MM.1S (cell line): ENCODE results near the gene CUL7.

Experiments
- DNase-seq: peaks from one replicate; pipeline ENCODE4 v3.0.0-alpha.2; 2015
- H2AFZ ChIP-seq: fragments of 300-600 bp; sonication (generic); 2 replicates; pipeline ENCODE4 v1.6.0; 2016; ENCODE audit warnings: antibody characterized with exemption, low read length
- H3F3A ChIP-seq: fragments of 300-600 bp; sonication (generic); 2 replicates; pipeline ENCODE4 v1.6.1; 2016; ENCODE audit warnings: mild to moderate bottlenecking, antibody characterized with exemption, low read length, moderate library complexity, mixed read lengths; ENCODE audit not compliant: insufficient read depth
- H3K27ac ChIP-seq: fragments of 300-600 bp; sonication (generic); 2 replicates; pipeline ENCODE4 v1.5.1; 2016; ENCODE audit warnings: mild to moderate bottlenecking, low read length
- H3K27me3 ChIP-seq: fragments of 300-600 bp; sonication (generic); replicated peaks from 2 replicates; pipeline ENCODE4 v1.6.0; 2016; ENCODE audit warnings: low read length; ENCODE audit not compliant: insufficient read depth
- H3K36me3 ChIP-seq: fragments of 300-600 bp; sonication (generic); replicated peaks from 2 replicates; pipeline ENCODE4 v1.6.1; 2016; ENCODE audit warnings: mild to moderate bottlenecking, low read length, mixed read lengths; ENCODE audit not compliant: insufficient read depth
- H3K4me1 ChIP-seq: fragments of 300-600 bp; sonication (generic); 2 replicates; pipeline ENCODE4 v1.6.1; 2016; ENCODE audit warnings: low read length, mixed read lengths
- H3K4me2 ChIP-seq: fragments of 300-600 bp; sonication (generic); 2 replicates; pipeline ENCODE4 v1.6.0; 2016; ENCODE audit warnings: low read depth, low read length
- H3K4me3 ChIP-seq: fragments of 300-600 bp; sonication (generic); 2 replicates; pipeline ENCODE4 v1.5.1; 2016; ENCODE audit warnings: low read length, mixed read lengths
- H3K79me2 ChIP-seq: fragments of 300-600 bp; sonication (generic); 2 replicates; pipeline ENCODE4 v1.6.1; 2016; ENCODE audit warnings: mixed run types, low read length, mixed read lengths
- H3K9ac ChIP-seq: fragments of 300-600 bp; sonication (generic); 2 replicates; pipeline ENCODE4 v1.6.1; 2016; ENCODE audit warnings: low read length, mixed read lengths
- H3K9me2 ChIP-seq: fragments of 300-600 bp; sonication (generic); replicated peaks from 2 replicates; pipeline ENCODE4 v1.6.1; 2016; ENCODE audit warnings: mild to moderate bottlenecking, low read length, mixed read lengths; ENCODE audit not compliant: insufficient read depth
- H3K9me3 ChIP-seq: fragments of 300-600 bp; sonication (generic); replicated peaks from 2 replicates; pipeline ENCODE4 v1.6.1; 2016; ENCODE audit warnings: mild to moderate bottlenecking, low read length, mixed read lengths; ENCODE audit not compliant: insufficient read depth
- H4K20me1 ChIP-seq: fragments of 300-600 bp; sonication (generic); 2 replicates; pipeline ENCODE4 v1.6.1; 2016; ENCODE audit warnings: mild to moderate bottlenecking, low read length, moderate library complexity, mixed read lengths; ENCODE audit not compliant: insufficient read depth
- EZH2 ChIP-seq: fragments of 300-600 bp; sonication (generic); optimal IDR thresholded peaks from 2 replicates; pipeline ENCODE3; 2017; ENCODE audit warnings: low read depth, mild to moderate bottlenecking, antibody characterized with exemption, low read length, mixed read lengths
- EZH2phosphoT487 ChIP-seq: fragments of 300-600 bp; sonication (generic); IDR thresholded peaks from 2 replicates; pipeline ENCODE4 v1.6.1; 2018; ENCODE audit warnings: antibody characterized with exemption, low read length
- TF ChIP-seq, protein P1 (sequence below): fragments of 300-600 bp; sonication (generic); IDR thresholded peaks from 2 replicates; pipeline ENCODE4 v1.5.1; 2016; ENCODE audit warnings: antibody characterized with exemption, low read length, mixed read lengths

Gene CUL7

DNA sequence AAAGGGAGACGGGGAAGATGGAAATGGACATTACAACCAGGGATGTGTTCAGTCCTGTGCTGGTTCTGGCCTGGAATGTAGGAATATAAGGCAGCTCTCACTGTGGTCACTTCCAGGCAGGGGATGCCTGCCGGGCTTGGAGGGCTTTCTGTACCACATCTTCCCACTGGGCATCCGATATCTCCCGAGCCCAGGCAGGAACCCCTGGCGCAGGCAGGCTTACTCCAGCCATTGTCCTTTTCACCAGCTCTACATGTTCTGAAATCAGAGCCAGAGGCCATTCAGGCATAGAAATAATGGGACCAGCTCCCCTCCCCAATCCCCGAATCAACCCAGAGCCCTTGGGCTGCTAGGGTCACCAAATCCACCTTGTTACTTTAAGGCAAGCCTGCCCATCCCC lies 41.3 kb downstream of the CUL7 start:
- H3K79me2 ChIP-seq, result peaks cover 54% of the 10 kb centered on the region
- H3K27ac ChIP-seq, result no peak overlapping the region

DNA sequence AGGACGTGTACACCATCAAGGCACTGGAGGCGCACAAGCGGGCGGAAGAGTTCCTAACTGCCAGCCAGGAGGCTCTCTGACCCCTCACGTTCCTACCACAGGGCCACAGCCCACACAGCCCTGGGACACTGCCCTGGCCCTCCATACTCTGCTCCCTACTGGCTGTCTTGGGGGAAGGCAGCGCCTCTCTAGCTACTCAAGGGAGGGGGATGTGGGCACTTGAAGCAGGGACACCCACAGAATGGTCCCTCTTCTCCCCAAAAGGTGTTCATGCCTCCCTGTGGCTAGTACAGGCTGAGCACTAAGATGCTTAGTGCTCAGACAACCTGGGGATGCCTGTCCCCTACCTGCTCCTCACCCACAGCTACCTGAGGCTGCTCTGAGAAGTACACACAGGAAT lies 42.4 kb downstream of the CUL7 start:
- H3F3A ChIP-seq, result no peaks in the 10 kb centered on the region
- no peak overlapping the region for H3K9ac ChIP-seq
- H3K9me3 ChIP-seq, result no peaks in the 10 kb centered on the region
- no peaks in the 10 kb centered on the region for H4K20me1 ChIP-seq
- H3K4me1 ChIP-seq, result peaks cover 9% of the 10 kb centered on the region; the same call in 1 of the 2 replicates
- H3K4me3 ChIP-seq, result no peak overlapping the region
- no peaks in the 10 kb centered on the region for H3K27me3 ChIP-seq
- no peak overlapping the region for H3K4me2 ChIP-seq
- H3K36me3 ChIP-seq, result no peaks in the 10 kb centered on the region
- no peaks in the 10 kb centered on the region for H3K9me2 ChIP-seq
- DNase-seq, result no peak
- no peak overlapping the region for H3K27ac ChIP-seq
- H2AFZ ChIP-seq, result no peak overlapping the region
- peaks cover 42% of the 10 kb centered on the region for H3K79me2 ChIP-seq
- no peak for TF ChIP-seq EZH2
- TF ChIP-seq EZH2phosphoT487, result no peak
- TF ChIP-seq, protein P1, sequence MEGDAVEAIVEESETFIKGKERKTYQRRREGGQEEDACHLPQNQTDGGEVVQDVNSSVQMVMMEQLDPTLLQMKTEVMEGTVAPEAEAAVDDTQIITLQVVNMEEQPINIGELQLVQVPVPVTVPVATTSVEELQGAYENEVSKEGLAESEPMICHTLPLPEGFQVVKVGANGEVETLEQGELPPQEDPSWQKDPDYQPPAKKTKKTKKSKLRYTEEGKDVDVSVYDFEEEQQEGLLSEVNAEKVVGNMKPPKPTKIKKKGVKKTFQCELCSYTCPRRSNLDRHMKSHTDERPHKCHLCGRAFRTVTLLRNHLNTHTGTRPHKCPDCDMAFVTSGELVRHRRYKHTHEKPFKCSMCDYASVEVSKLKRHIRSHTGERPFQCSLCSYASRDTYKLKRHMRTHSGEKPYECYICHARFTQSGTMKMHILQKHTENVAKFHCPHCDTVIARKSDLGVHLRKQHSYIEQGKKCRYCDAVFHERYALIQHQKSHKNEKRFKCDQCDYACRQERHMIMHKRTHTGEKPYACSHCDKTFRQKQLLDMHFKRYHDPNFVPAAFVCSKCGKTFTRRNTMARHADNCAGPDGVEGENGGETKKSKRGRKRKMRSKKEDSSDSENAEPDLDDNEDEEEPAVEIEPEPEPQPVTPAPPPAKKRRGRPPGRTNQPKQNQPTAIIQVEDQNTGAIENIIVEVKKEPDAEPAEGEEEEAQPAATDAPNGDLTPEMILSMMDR, result no peak

More for the DNA sequence above, 41.3 kb downstream of the CUL7 start:
- Histone ChIP-seq H3K36me3 (no peaks in the 10 kb centered on the region; the same call in 1 of the 2 replicates), H3K9ac (peak overlapping the region; percentile 84; the same call in 1 of the 2 replicates), H3K9me3 (no peaks in the 10 kb centered on the region), H3K27me3 (no peaks in the 10 kb centered on the region), H3K4me1 (peaks cover 9% of the 10 kb centered on the region; the same call in 1 of the 2 replicates), H3F3A (no peaks in the 10 kb centered on the region), H2AFZ (no peak overlapping the region), H3K4me2 (peak overlapping the region; percentile 99), H3K4me3 (peak overlapping the region; percentile 96), H4K20me1 (no peaks in the 10 kb centered on the region), H3K9me2 (no peaks in the 10 kb centered on the region)
- TF ChIP-seq EZH2phosphoT487 (no peak), EZH2 (no peak)
- TF ChIP-seq, protein P1, result no peak
- DNase-seq, result no peak

DNA sequence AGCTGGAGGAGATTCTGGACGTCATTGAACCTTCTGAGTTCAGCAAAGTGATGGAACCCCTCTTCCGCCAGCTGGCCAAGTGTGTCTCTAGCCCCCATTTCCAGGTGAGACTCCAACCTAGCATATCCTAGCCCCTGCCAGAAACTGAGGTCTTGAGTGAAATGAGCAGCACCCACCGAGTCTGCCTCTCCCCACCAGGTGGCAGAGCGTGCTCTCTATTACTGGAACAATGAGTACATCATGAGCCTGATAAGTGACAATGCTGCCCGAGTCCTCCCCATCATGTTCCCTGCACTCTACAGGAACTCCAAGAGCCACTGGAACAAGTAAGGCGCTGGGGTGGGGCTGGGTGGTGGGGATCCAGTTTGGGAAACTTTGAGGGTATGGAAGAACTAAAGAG lies 44.5 kb downstream of the CUL7 start:
- Histone ChIP-seq H4K20me1 (no peaks in the 10 kb centered on the region), H3K9me2 (no peaks in the 10 kb centered on the region), H3K9ac (no peak overlapping the region), H3F3A (no peaks in the 10 kb centered on the region), H3K4me3 (no peak overlapping the region), H3K9me3 (no peaks in the 10 kb centered on the region), H3K79me2 (peaks cover 21% of the 10 kb centered on the region), H3K27me3 (no peaks in the 10 kb centered on the region), H3K4me1 (peaks cover 9% of the 10 kb centered on the region; the same call in 1 of the 2 replicates), H2AFZ (no peak overlapping the region), H3K27ac (no peak overlapping the region), H3K36me3 (no peaks in the 10 kb centered on the region), H3K4me2 (no peak overlapping the region)
- DNase-seq, result no peak
- TF ChIP-seq EZH2phosphoT487 (no peak), EZH2 (no peak)
- TF ChIP-seq, protein P1, result peak; percentile 39
